HG03354 (cell line): ENCODE measurements around the gene ICAM4.
A peak's percentile ranks its signal among the peaks of the same experiment; 100 is the strongest.

Experiments
- ATAC-seq: cut with Tn5 transposase; IDR thresholded peaks from one replicate; pipeline ENCODE4 v1.9.1; 2021; ENCODE audit warnings: mild to moderate bottlenecking; ENCODE audit not compliant: unreplicated experiment, poor library complexity, severe bottlenecking

ICAM4 gene

GRCh38 chr19:10289836-10290356 lies 3.1 kb downstream of the ICAM4 start, which contains the start of gene ICAM5:
Gene ICAM5 (plus strand): TSS chr19:10289952. CDS start chr19:10290044, 92 bp downstream.
- no peak for ATAC-seq

- no peak for ATAC-seq
Observed at GRCh38 chr19:10290357-10290875, 3.7 kb downstream of the ICAM4 start.

- no peak for ATAC-seq
Observed at GRCh38 chr19:10290876-10291553, 4.3 kb downstream of the ICAM4 start.

GRCh38 chr19:10291554-10292205 lies 4.9 kb downstream of the ICAM4 start:
- no peak for ATAC-seq

- peak; percentile 49 for ATAC-seq
Observed at GRCh38 chr19:10292206-10292788, 5.5 kb downstream of the ICAM4 start.

GRCh38 chr19:10292789-10293636 lies 6.3 kb downstream of the ICAM4 start:
- no peak for ATAC-seq

- ATAC-seq = no peak
Observed at GRCh38 chr19:10293637-10294367, 7.0 kb downstream of the ICAM4 start.

- ATAC-seq = no peak
Observed at GRCh38 chr19:10294368-10294697, 7.6 kb downstream of the ICAM4 start.

GRCh38 chr19:10295305-10295846 lies 8.6 kb downstream of the ICAM4 start:
- ATAC-seq = peak; percentile 47

- no peak for ATAC-seq
Observed at GRCh38 chr19:10295847-10296591, 9.3 kb downstream of the ICAM4 start.

GRCh38 chr19:10299545-10300458 lies 13.0 kb downstream of the ICAM4 start:
- no peak for ATAC-seq

GRCh38 chr19:10305139-10305806 lies 18.5 kb downstream of the ICAM4 start:
- ATAC-seq = no peak

- no peak for ATAC-seq
Observed at GRCh38 chr19:10306327-10306726, 19.6 kb downstream of the ICAM4 start.

- no peak for ATAC-seq
Observed at GRCh38 chr19:10309423-10309822, 22.7 kb downstream of the ICAM4 start, which contains the start of gene ZGLP1. Gene ZGLP1 (minus strand): TSS chr19:10309815.

GRCh38 chr19:10315335-10316214 lies 28.8 kb downstream of the ICAM4 start, which contains the start of gene FDX2:
Gene FDX2 (minus strand): TSS chr19:10316015. CDS start chr19:10315996, 19 bp downstream.
- ATAC-seq = peak; percentile 80
